ENCODE results near the gene MRPS35.

DNA sequence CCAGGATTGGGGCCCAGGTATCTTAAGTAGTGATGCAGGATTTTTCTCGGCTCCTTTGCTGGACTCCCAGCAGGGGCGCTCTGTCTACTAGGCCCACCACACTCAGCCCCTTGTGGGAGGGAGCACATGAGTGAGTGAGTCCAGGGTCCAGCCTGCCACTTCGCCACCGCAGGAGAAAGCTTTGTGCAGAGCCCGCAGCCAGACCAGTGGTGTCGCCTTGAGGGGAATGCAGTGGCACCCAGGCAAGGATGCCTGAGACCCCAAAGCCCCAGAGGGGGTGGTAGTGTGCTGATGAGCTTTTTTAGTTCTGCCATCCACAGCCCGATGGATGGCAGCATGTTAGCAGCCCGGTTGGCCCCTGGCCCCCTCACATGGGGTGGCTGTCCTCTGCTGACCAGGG, 5.4 kb upstream of the MRPS35 start:
- TF ChIP-seq, protein P1, sequence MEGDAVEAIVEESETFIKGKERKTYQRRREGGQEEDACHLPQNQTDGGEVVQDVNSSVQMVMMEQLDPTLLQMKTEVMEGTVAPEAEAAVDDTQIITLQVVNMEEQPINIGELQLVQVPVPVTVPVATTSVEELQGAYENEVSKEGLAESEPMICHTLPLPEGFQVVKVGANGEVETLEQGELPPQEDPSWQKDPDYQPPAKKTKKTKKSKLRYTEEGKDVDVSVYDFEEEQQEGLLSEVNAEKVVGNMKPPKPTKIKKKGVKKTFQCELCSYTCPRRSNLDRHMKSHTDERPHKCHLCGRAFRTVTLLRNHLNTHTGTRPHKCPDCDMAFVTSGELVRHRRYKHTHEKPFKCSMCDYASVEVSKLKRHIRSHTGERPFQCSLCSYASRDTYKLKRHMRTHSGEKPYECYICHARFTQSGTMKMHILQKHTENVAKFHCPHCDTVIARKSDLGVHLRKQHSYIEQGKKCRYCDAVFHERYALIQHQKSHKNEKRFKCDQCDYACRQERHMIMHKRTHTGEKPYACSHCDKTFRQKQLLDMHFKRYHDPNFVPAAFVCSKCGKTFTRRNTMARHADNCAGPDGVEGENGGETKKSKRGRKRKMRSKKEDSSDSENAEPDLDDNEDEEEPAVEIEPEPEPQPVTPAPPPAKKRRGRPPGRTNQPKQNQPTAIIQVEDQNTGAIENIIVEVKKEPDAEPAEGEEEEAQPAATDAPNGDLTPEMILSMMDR (IDR thresholded peaks at IDR 0.05) = no peak
- no peak for TF ChIP-seq ZFX (IDR thresholded peaks at IDR 0.05; ENCODE audit: borderline replicate concordance)

Measured in 22Rv1 (cell line).